HL-60 (cell line): Measurements from ENCODE around the gene KANK4.

Experiments
- CTCF ChIP-seq: IDR thresholded peaks from one replicate; pipeline ENCODE4 v1.5.1; 2011; ENCODE audit warnings: low read length, control low read depth, inconsistent platforms; ENCODE audit not compliant: insufficient read depth
- GABPA ChIP-seq: IDR thresholded peaks from 2 replicates; pipeline ENCODE4 v1.6.1; 2012; ENCODE audit warnings: low read depth
- POLR2AphosphoS5 ChIP-seq: IDR thresholded peaks from 2 replicates; pipeline ENCODE4 v1.6.1; 2012; ENCODE audit warnings: low read depth
- SPI1 ChIP-seq: IDR thresholded peaks from 2 replicates; pipeline ENCODE4 v1.6.1; 2012; ENCODE audit warnings: low read depth, mild to moderate bottlenecking, borderline replicate concordance
- TF ChIP-seq, protein P1 (sequence below): IDR thresholded peaks from 2 replicates; pipeline ENCODE4 v1.6.1; 2012; ENCODE audit warnings: low read depth; ENCODE audit not compliant: insufficient replicate concordance

GRCh38 chr1:62316135-62316534 lies 3.1 kb downstream of the KANK4 start:
- TF ChIP-seq CTCF: no peak
- TF ChIP-seq POLR2AphosphoS5: no peak
- TF ChIP-seq, protein P1, sequence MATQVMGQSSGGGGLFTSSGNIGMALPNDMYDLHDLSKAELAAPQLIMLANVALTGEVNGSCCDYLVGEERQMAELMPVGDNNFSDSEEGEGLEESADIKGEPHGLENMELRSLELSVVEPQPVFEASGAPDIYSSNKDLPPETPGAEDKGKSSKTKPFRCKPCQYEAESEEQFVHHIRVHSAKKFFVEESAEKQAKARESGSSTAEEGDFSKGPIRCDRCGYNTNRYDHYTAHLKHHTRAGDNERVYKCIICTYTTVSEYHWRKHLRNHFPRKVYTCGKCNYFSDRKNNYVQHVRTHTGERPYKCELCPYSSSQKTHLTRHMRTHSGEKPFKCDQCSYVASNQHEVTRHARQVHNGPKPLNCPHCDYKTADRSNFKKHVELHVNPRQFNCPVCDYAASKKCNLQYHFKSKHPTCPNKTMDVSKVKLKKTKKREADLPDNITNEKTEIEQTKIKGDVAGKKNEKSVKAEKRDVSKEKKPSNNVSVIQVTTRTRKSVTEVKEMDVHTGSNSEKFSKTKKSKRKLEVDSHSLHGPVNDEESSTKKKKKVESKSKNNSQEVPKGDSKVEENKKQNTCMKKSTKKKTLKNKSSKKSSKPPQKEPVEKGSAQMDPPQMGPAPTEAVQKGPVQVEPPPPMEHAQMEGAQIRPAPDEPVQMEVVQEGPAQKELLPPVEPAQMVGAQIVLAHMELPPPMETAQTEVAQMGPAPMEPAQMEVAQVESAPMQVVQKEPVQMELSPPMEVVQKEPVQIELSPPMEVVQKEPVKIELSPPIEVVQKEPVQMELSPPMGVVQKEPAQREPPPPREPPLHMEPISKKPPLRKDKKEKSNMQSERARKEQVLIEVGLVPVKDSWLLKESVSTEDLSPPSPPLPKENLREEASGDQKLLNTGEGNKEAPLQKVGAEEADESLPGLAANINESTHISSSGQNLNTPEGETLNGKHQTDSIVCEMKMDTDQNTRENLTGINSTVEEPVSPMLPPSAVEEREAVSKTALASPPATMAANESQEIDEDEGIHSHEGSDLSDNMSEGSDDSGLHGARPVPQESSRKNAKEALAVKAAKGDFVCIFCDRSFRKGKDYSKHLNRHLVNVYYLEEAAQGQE: no peak
- TF ChIP-seq GABPA: no peak
- TF ChIP-seq SPI1: no peak
